Right forelimb (tissue), 1 donor: ENCODE data around the gene PPA1.
"Not testable (repeated sequence)": the region's sequence is repeated elsewhere in the genome, so short reads cannot be mapped to it uniquely, and the experiment has no call there.

Source experiments
- DNase-seq: peaks from one replicate; pipeline ENCODE4 v3.0.0-alpha.2; 2018

PPA1 gene

DNA sequence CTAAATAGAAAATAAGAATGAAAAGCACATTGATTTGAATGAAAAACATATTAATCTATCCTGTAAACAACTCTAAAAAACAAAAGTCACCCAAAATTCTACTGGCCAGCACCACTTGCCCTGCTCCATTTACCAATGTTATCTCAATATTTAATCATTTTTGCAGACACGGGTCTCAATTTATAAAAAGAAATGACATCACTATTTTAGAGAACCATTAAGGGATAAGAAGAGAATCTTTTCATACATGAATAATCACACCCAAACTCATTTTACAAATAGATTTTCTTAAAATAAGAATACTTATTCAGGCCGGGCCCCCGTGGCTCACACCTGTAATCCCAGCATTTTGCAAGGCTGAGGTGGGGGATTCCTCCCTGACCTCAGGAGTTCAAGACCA is 66.8 kb downstream of the PPA1 start:
- no peak for DNase-seq

DNA sequence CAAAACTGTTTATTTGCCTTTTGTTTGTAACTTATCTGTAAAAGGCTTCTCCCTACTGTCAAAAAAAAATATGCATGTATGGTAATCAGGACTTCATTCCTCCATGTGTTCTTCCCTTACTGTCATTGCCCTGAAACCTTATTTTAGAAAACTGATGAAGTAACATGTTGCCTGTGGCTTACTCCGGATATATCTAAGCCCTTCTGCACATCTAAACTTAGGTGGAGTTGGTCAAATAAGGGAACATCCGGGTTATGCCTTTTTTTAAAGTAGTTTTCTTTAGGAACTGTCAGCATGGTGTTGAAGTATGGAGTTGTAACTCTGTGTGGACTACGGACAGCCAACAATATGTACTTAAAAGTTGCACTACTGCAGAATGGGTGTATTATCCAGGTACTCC is 69.1 kb downstream of the PPA1 start:
- DNase-seq: no peak

DNA sequence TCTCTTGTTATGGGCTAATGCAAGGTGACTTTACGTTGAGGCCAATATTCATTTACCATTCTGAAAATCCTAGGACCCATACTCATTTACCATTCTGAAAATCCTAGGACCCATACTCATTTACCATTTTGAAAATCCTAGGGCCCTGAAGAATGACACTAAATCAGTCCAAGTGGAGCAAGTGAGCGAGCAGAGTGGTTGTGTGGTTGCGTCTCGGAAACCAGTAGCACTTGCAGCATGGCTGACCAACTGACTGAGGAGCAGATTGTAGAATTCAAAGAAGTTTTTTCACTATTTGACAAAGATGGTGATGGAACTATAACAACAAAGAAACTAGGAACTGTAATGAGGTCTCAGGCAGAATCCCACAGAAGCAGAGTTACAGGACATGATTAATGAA is 69.8 kb downstream of the PPA1 start:
- no peak for DNase-seq

- no peak for DNase-seq
These were observed 70.4 kb downstream of the PPA1 start for GRCh38 chr10:70162892-70163201.

GRCh38 chr10:70162151-70162891 is 70.9 kb downstream of the PPA1 start:
- DNase-seq: no peak

DNA sequence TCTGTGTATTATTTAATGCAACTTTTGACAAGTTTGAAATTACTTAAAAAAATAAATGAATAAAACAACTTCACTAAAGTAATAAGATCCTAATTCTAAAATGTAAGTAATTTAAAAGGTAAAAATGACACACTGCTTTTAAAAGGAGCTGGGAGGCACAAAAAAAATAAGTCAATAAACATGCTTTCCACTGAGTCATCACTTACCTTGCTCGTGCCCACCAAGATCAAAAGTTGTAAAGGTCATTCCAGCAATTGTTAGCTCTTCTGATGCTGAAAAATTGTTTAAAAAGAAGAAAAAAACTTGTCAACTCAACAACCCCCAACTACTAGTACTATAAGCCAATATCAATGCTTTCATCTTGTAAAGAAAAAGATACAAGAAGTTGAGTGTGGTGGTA is 72.4 kb downstream of the PPA1 start:
- DNase-seq: no peak

- DNase-seq: not testable (repeated sequence)
These were observed 73.9 kb downstream of the PPA1 start for GRCh38 chr10:70159366-70159765.

DNA sequence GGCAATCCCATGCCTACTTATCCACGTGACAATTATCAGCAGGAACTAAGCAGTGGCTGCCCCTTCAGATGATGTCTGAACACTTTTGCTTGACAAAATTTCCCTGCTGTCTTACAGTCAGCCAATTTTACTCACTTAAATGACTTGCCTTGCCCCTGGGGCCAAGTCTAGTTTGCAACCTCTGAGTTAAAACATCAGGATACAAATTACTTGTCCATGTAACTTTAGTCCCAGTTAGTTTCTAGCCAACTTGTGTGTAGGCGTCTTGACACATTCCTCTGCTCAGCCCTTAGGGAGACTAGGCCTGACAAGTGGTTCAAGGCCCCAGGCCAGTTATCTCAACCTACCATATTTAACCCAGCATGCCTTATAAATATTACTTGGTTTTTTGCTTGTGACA is 75.1 kb downstream of the PPA1 start:
- no peak for DNase-seq

- no peak for DNase-seq
These were observed 77.9 kb downstream of the PPA1 start for GRCh38 chr10:70155255-70155838.
